K562 (cell line): ENCODE results near the gene NECTIN3. TPM values are rescaled to one million over a fixed set of nuclear protein-coding genes. Genes with fewer than 3 reads are reported as not detected.

ENCODE experiments used
- ATAC-seq: fragments of 200-7000 bp; cut with Tn5 transposase; 3 replicates; pipeline ENCODE4 v1.9.1; 2020; ENCODE audit warnings: moderate library complexity
- BruUV-seq: library from RNA; stranded (reverse); fragments of 400-500 nt; replicated peaks from 2 replicates; lab custom pipeline; 2021; lab: Mats Ljungman, UMichigan
- CTCF ChIA-PET: fragments of 300-600 bp; formaldehyde crosslinking; extraction: SDS; loops from one replicate; lab custom pipeline; 2021; ENCODE audit warnings: low intra/inter-chr PET ratio; lab: Yijun Ruan, JAX
- POLR2A ChIA-PET: fragments of 300-600, 350-650 bp; sonication (Branson Sonifier 250); formaldehyde crosslinking; extraction: SDS; loops from one replicate; lab custom pipeline; 2021; ENCODE audit warnings: antibody characterized with exemption, inconsistent platforms; lab: Yijun Ruan, JAX
- DNase-seq, 4 experiments: peaks; one replicate each; pipeline versions ENCODE4 v3.0.0 to v3.0.0-alpha.2; 2011 to 2018; ENCODE audit warnings: low spot score in 3 of 4, mixed read lengths in 3 of 4; ENCODE audit errors: extremely low read depth in 1 of 4
- FAIRE-seq: peaks from 2 replicates; lab custom pipeline; 2011; peaks lifted over from hg19 to GRCh38; lab: Jason Lieb, UNC
- H2AFZ ChIP-seq: 2 replicates; pipeline ENCODE4 v1.6.0; 2011; ENCODE audit warnings: low read depth, low read length, control low read depth, inconsistent platforms
- H3K27ac ChIP-seq: fragments of 200-600 bp; 3 replicates; pipeline ENCODE4 v1.8.0; 2011; ENCODE audit warnings: low read depth, mild to moderate bottlenecking, control low read depth, inconsistent platforms, low read length, moderate library complexity, mixed read lengths; ENCODE audit errors: extremely low read depth
- H3K27me3 ChIP-seq, 2 experiments: fragments of 300-600 bp in 1 of 2; 2 replicates in 1 of 2; 3 replicates in 1 of 2; pipeline versions ENCODE4 v1.6.0 to v1.8.0; 2011; ENCODE audit warnings: inconsistent platforms in 2 of 2, low read length in 2 of 2, mild to moderate bottlenecking in 1 of 2, mixed read lengths in 1 of 2, moderate library complexity in 1 of 2; ENCODE audit not compliant: control insufficient read depth in 2 of 2, insufficient read depth in 2 of 2
- H3K36me3 ChIP-seq: fragments of 300-600 bp; 3 replicates; pipeline ENCODE4 v1.8.0; 2011; ENCODE audit warnings: mild to moderate bottlenecking, low read length, inconsistent platforms; ENCODE audit not compliant: control insufficient read depth, insufficient read depth
- H3K4me1 ChIP-seq, 2 experiments: fragments of 200-600 bp in 1 of 2; replicated peaks in 1 of 2; 2 replicates in 1 of 2; 3 replicates in 1 of 2; pipeline versions ENCODE4 v1.5.1 to v1.8.0; 2011; ENCODE audit warnings: inconsistent platforms in 2 of 2, low read length in 2 of 2, mild to moderate bottlenecking in 1 of 2, mixed read lengths in 1 of 2, moderate library complexity in 1 of 2; ENCODE audit not compliant: control insufficient read depth in 2 of 2, insufficient read depth in 2 of 2
- H3K4me2 ChIP-seq: 2 replicates; pipeline ENCODE4 v1.6.1; 2011; ENCODE audit warnings: low read length, control low read depth, inconsistent platforms, mixed read lengths; ENCODE audit not compliant: insufficient read depth
- H3K4me3 ChIP-seq: fragments of 200-600 bp; sonication (generic), shearing (Covaris generic); 2 replicates; pipeline ENCODE4 v1.5.1; 2016; ENCODE audit warnings: control low read depth, inconsistent platforms
- H3K79me2 ChIP-seq: fragments of 200-600 bp; 3 replicates; pipeline ENCODE4 v1.8.0; 2011; ENCODE audit warnings: low read length, inconsistent platforms; ENCODE audit not compliant: control insufficient read depth, insufficient read depth
- H3K9ac ChIP-seq, 2 experiments: 2 replicates each; pipeline versions ENCODE4 v1.6.0 to v1.6.1; 2011; ENCODE audit warnings: low read depth in 2 of 2, low read length in 2 of 2, control low read depth in 1 of 2, inconsistent platforms in 1 of 2, mild to moderate bottlenecking in 1 of 2, mixed read lengths in 1 of 2; ENCODE audit not compliant: insufficient read depth in 1 of 2
- H3K9me1 ChIP-seq: one replicate; pipeline ENCODE4 v1.6.0; 2011; ENCODE audit warnings: inconsistent platforms, mild to moderate bottlenecking, low read length, moderate library complexity; ENCODE audit not compliant: control insufficient read depth, insufficient read depth
- H3K9me3 ChIP-seq: replicated peaks from 2 replicates; pipeline ENCODE4 v1.5.1; 2011; ENCODE audit warnings: low read depth, low read length, inconsistent platforms; ENCODE audit not compliant: control insufficient read depth, insufficient read depth
- H4K20me1 ChIP-seq: replicated peaks from 2 replicates; pipeline ENCODE4 v1.6.1; 2011; ENCODE audit warnings: low read length, inconsistent platforms, mixed read lengths; ENCODE audit not compliant: control insufficient read depth, insufficient read depth
- HDAC2 ChIP-seq: fragments of 450-650 bp; IDR thresholded peaks from 2 replicates; pipeline ENCODE4 v1.6.1; 2016; ENCODE audit warnings: mild to moderate bottlenecking
- HINFP ChIP-seq: fragments of 450-650 bp; conservative IDR thresholded peaks from 2 replicates; pipeline ENCODE4 v1.6.1; 2016; ENCODE audit warnings: missing genetic modification characterization, low read depth, mild to moderate bottlenecking, control low read depth, missing compliant biosample characterization
- MAFF ChIP-seq: IDR thresholded peaks from 2 replicates; pipeline ENCODE4 v1.6.1; 2012; ENCODE audit warnings: low read length, improper control_type of control experiment
- RFX5 ChIP-seq: IDR thresholded peaks from 2 replicates; pipeline ENCODE4 v1.6.1; 2011; ENCODE audit warnings: low read depth, mild to moderate bottlenecking, improper control_type of control experiment, low read length
- SRSF1 ChIP-seq: fragments of 200-400 bp; formaldehyde crosslinking; IDR thresholded peaks from 2 replicates; pipeline ENCODE4 v1.6.1; 2017; ENCODE audit warnings: mild to moderate bottlenecking, low read depth, low read length, moderate library complexity
- ZNF324 ChIP-seq: fragments of 250-450 bp; sonication (Bioruptor Pico); IDR thresholded peaks from 2 replicates; pipeline ENCODE4 v1.4.0; 2020; ENCODE audit warnings: mild to moderate bottlenecking
- ZNF444 ChIP-seq: fragments of 250-450 bp; sonication (Bioruptor Pico); IDR thresholded peaks from 2 replicates; pipeline ENCODE4 v1.4.0; 2020; ENCODE audit warnings: mild to moderate bottlenecking, moderate library complexity
- ZNF589 ChIP-seq: fragments of 200-800 bp; sonication (Bioruptor generic); IDR thresholded peaks from 2 replicates; pipeline ENCODE4 v1.6.1; 2016; ENCODE audit warnings: low read depth, missing genetic modification characterization, missing compliant biosample characterization
- WGBS: fragments of 100-300 bp; shearing (Covaris generic); methylation state at CpG from one replicate; pipeline ENCODE4 v1.1.6; 2016; ENCODE audit warnings: low coverage, mixed read lengths; ENCODE audit not compliant: insufficient coverage; ENCODE audit errors: missing lambda C conversion rate; 5-methylcytosine and 5-hydroxymethylcytosine counted together
- in situ Hi-C: fragments of 300-500 bp; cut with MboI; formaldehyde crosslinking; loops from 4 replicates; pipeline ENCODE4 v1.15.0; 2018; ENCODE audit warnings: inconsistent platforms, mixed read lengths
- intact Hi-C: fragments of 100-400 bp; cut with micrococcal nuclease; formaldehyde crosslinking; loops from 2 replicates; pipeline ENCODE4 v1.14.2; 2022
- polyA plus RNA-seq, 8 experiments: library from polyadenylated mRNA; depleted of rRNA in 4 of 8; stranded (reverse) in 5 of 8; unstranded in 3 of 8; fragments of >200 nt; fragmentation: Nextera tagmentation in 2 of 8; fragmentation: Illumina TruSeq in 1 of 8; extraction: Ambion mirVana in 2 of 8; extraction: Trizol in 1 of 8; gene quantifications; 2 replicates each; pipeline versions ENCODE4 v1.2.1 to v1.2.3, GENCODE V29; 2011 to 2014; ENCODE audit warnings: inconsistent platforms in 1 of 8, missing spikeins in 1 of 8
- total RNA-seq, 7 experiments: library from RNA; depleted of rRNA in 6 of 7; stranded (reverse); fragments of >200 nt in 6 of 7; fragmentation: Illumina TruSeq in 2 of 7; extraction: Trizol in 2 of 7; gene quantifications; 2 replicates each; pipeline versions ENCODE4 v1.2.1 to v1.2.3, GENCODE V29; 2011 to 2021; ENCODE audit warnings: low replicate concordance in 1 of 7
- TF ChIP-seq, protein P1 (sequence below), 3 experiments: fragments of 200-800 bp in 1 of 3; fragments of 250-450 bp in 1 of 3; fragments of 450-650 bp in 1 of 3; sonication (Bioruptor Pico) in 1 of 3; sonication (Bioruptor generic) in 1 of 3; formaldehyde crosslinking in 1 of 3; IDR thresholded peaks; 2 replicates each; pipeline versions ENCODE4 v1.6.1 to v1.8.0; 2016 to 2022; ENCODE audit warnings: mild to moderate bottlenecking in 2 of 3, missing genetic modification characterization in 2 of 3, missing compliant biosample characterization in 1 of 3, moderate library complexity in 1 of 3
- TF ChIP-seq, protein P2 (sequence below): fragments of 200-800 bp; sonication (Bioruptor generic); IDR thresholded peaks from 2 replicates; pipeline ENCODE4 v1.6.1; 2017; ENCODE audit warnings: missing genetic modification characterization, missing compliant biosample characterization
- TF ChIP-seq, protein P3 (sequence below): fragments of 250-450 bp; sonication (Bioruptor Pico); IDR thresholded peaks from 2 replicates; pipeline ENCODE4 v1.6.1; 2021; ENCODE audit warnings: mild to moderate bottlenecking

NECTIN3 gene
- total and polyA plus RNA-seq, 9 of the 15 experiments (the other 6 are each of a cell fraction or from before 2014, with no cell fraction given) = 0.16 TPM; not detected in 8

DNA sequence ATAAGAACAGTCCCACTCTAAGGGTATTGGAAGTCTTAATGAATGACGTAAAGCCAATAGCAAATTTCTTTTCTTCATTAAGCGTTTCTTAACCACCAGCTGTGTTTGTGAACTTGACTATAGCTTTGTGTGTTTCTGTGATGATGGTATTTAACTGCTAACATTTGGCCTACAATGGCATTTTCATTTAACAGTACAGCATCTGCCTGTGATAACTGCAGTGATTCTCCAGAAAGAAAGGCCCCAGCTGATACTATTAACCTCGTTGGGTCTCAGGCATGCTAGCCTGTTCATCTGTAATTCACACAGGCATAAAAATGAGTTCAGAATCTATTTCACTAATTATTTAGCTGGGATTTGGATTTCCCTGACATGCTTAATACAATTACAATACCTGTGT is 121.9 kb downstream of the NECTIN3 start:
- no peak for TF ChIP-seq MAFF
- no peak for TF ChIP-seq ZNF589 (CRISPR knock-in tag)
- no peak for TF ChIP-seq RFX5
- TF ChIP-seq, protein P1, sequence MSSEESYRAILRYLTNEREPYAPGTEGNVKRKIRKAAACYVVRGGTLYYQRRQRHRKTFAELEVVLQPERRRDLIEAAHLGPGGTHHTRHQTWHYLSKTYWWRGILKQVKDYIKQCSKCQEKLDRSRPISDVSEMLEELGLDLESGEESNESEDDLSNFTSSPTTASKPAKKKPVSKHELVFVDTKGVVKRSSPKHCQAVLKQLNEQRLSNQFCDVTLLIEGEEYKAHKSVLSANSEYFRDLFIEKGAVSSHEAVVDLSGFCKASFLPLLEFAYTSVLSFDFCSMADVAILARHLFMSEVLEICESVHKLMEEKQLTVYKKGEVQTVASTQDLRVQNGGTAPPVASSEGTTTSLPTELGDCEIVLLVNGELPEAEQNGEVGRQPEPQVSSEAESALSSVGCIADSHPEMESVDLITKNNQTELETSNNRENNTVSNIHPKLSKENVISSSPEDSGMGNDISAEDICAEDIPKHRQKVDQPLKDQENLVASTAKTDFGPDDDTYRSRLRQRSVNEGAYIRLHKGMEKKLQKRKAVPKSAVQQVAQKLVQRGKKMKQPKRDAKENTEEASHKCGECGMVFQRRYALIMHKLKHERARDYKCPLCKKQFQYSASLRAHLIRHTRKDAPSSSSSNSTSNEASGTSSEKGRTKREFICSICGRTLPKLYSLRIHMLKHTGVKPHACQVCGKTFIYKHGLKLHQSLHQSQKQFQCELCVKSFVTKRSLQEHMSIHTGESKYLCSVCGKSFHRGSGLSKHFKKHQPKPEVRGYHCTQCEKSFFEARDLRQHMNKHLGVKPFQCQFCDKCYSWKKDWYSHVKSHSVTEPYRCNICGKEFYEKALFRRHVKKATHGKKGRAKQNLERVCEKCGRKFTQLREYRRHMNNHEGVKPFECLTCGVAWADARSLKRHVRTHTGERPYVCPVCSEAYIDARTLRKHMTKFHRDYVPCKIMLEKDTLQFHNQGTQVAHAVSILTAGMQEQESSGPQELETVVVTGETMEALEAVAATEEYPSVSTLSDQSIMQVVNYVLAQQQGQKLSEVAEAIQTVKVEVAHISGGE (CRISPR knock-in tag; IDR thresholded peaks at IDR 0.05) = no peak
- TF ChIP-seq SRSF1 = no peak
- TF ChIP-seq, protein P2, sequence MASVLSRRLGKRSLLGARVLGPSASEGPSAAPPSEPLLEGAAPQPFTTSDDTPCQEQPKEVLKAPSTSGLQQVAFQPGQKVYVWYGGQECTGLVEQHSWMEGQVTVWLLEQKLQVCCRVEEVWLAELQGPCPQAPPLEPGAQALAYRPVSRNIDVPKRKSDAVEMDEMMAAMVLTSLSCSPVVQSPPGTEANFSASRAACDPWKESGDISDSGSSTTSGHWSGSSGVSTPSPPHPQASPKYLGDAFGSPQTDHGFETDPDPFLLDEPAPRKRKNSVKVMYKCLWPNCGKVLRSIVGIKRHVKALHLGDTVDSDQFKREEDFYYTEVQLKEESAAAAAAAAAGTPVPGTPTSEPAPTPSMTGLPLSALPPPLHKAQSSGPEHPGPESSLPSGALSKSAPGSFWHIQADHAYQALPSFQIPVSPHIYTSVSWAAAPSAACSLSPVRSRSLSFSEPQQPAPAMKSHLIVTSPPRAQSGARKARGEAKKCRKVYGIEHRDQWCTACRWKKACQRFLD (CRISPR knock-in tag) = no peak
- TF ChIP-seq ZNF444 (CRISPR knock-in tag) = no peak
- no peak for TF ChIP-seq HINFP
- TF ChIP-seq ZNF324 (CRISPR knock-in tag) = no peak
- no peak for TF ChIP-seq HDAC2
- TF ChIP-seq, protein P3, sequence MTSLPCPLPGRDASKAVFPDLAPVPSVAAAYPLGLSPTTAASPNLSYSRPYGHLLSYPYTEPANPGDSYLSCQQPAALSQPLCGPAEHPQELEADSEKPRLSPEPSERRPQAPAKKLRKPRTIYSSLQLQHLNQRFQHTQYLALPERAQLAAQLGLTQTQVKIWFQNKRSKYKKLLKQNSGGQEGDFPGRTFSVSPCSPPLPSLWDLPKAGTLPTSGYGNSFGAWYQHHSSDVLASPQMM (CRISPR knock-in tag) = no peak
- in situ Hi-C loops (no loop called here), intact Hi-C loops (no loop called here)
- H3K9me1 ChIP-seq = no peaks in the 10 kb centered on the region
- H3K4me3 ChIP-seq = no peak overlapping the region
- H3K79me2 ChIP-seq = no peaks in the 10 kb centered on the region
- 0% methylated on average over 3 of the region's 3 CpGs for WGBS
- ATAC-seq (no peak), FAIRE-seq (no peak), DNase-seq (no peak)
- H3K27me3 ChIP-seq = no peaks in the 10 kb centered on the region
- no peaks in the 10 kb centered on the region for H3K4me1 ChIP-seq
- POLR2A ChIA-PET = no interaction called here
- no peak overlapping the region for H2AFZ ChIP-seq
- no peaks in the 10 kb centered on the region for H3K36me3 ChIP-seq
- CTCF ChIA-PET = no interaction called here
- H3K9me3 ChIP-seq = no peaks in the 10 kb centered on the region
- no peaks in the 10 kb centered on the region for H4K20me1 ChIP-seq
- H3K27ac ChIP-seq = no peak overlapping the region
- no TSS peak for BruUV-seq
- H3K4me2 ChIP-seq = no peak overlapping the region
- H3K9ac ChIP-seq = no peak overlapping the region
